Skeletal muscle cell (primary cell): ENCODE results near the gene STX5.
A peak's percentile ranks its signal among the peaks of the same experiment; 100 is the strongest.
"Not testable (repeated sequence)": the region's sequence is repeated elsewhere in the genome, so short reads cannot be mapped to it uniquely, and the experiment has no call there.

Source experiments
- DNase-seq: peaks from one replicate; pipeline ENCODE4 v3.0.0-alpha.2; 2010; ENCODE audit warnings: low read depth
- H3K4me3 ChIP-seq: 2 replicates; pipeline ENCODE4 v1.5.1; 2011; ENCODE audit warnings: low read depth, mild to moderate bottlenecking, control low read depth, low read length, moderate library complexity

STX5 gene

GRCh38 chr11:62835336-62835735 lies 3.5 kb upstream of the STX5 start:
- no peak for DNase-seq
- no peak overlapping the region for H3K4me3 ChIP-seq

GRCh38 chr11:62832336-62833234 lies 734 bp upstream of the STX5 start, which contains the start of gene TEX54:
Gene TEX54, minus strand, starts transcription at chr11:62832841.
- DNase-seq, result no peak
- peak within 1 kb of the TSS; percentile 87 for H3K4me3 ChIP-seq

- DNase-seq, result no peak
- peak overlapping the region; percentile 87 for H3K4me3 ChIP-seq
These were observed 839 bp downstream of the STX5 start for GRCh38 chr11:62830904-62831519.

GRCh38 chr11:62828130-62828529 lies 3.7 kb downstream of the STX5 start:
- not testable (repeated sequence) for H3K4me3 ChIP-seq, DNase-seq

- no peak for DNase-seq
- H3K4me3 ChIP-seq, result no peak overlapping the region
These were observed 8.2 kb downstream of the STX5 start for GRCh38 chr11:62823677-62824076.

- DNase-seq, result no peak
- H3K4me3 ChIP-seq, result no peak overlapping the region
These were observed 14.7 kb downstream of the STX5 start for GRCh38 chr11:62817129-62817528.

- H3K4me3 ChIP-seq, result no peak overlapping the region
- no peak for DNase-seq
These were observed 15.3 kb downstream of the STX5 start for GRCh38 chr11:62816557-62816956.

GRCh38 chr11:62811659-62812058 lies 20.2 kb downstream of the STX5 start:
- no peak overlapping the region for H3K4me3 ChIP-seq
- no peak for DNase-seq

GRCh38 chr11:62810748-62811147 lies 21.1 kb downstream of the STX5 start:
- DNase-seq, result no peak
- H3K4me3 ChIP-seq, result no peak overlapping the region

- peak; percentile 36 for DNase-seq
- H3K4me3 ChIP-seq, result no peak overlapping the region
These were observed 25.2 kb downstream of the STX5 start for GRCh38 chr11:62806611-62807121.

- no peak for DNase-seq
These were observed 25.9 kb downstream of the STX5 start for GRCh38 chr11:62805961-62806441.

GRCh38 chr11:62805076-62805892 lies 26.6 kb downstream of the STX5 start, which contains the start of gene NXF1:
Gene NXF1, minus strand, starts transcription at chr11:62805440. Its CDS starts 84 bp downstream, at chr11:62805356.
- peak within 1 kb of the TSS; percentile 73 for H3K4me3 ChIP-seq
- peak; percentile 81 for DNase-seq

More at GRCh38 chr11:62805961-62806441, 25.9 kb downstream of the STX5 start:
- H3K4me3 ChIP-seq, result peak overlapping the region; percentile 73

GRCh38 chr11:62804310-62805075 lies 27.4 kb downstream of the STX5 start:
- H3K4me3 ChIP-seq, result peak overlapping the region; percentile 73
- no peak for DNase-seq

- DNase-seq, result no peak
- no peak overlapping the region for H3K4me3 ChIP-seq
These were observed 30.8 kb downstream of the STX5 start for GRCh38 chr11:62801071-62801470.

- DNase-seq, result no peak
These were observed 32.4 kb downstream of the STX5 start for GRCh38 chr11:62799486-62799885.

GRCh38 chr11:62796281-62796680 lies 35.6 kb downstream of the STX5 start:
- DNase-seq, result no peak
- no peak overlapping the region for H3K4me3 ChIP-seq

More at GRCh38 chr11:62799486-62799885, 32.4 kb downstream of the STX5 start:
- H3K4me3 ChIP-seq, result no peak overlapping the region

GRCh38 chr11:62794201-62794775 lies 37.6 kb downstream of the STX5 start:
- no peak for DNase-seq
- no peak overlapping the region for H3K4me3 ChIP-seq

- peak overlapping the region; percentile 77 for H3K4me3 ChIP-seq
- no peak for DNase-seq
These were observed 39.7 kb downstream of the STX5 start for GRCh38 chr11:62792202-62792575.
